Hepatocyte (in vitro differentiated cells): ENCODE results near the gene HOXB1.

Experiments used
- CTCF ChIP-seq: fragments of 200-600 bp; sonication (generic); IDR thresholded peaks from 2 replicates; pipeline ENCODE4 v1.5.1; 2016; ENCODE audit warnings: antibody characterized with exemption, mild to moderate bottlenecking; ENCODE audit not compliant: poor library complexity
- EZH2 ChIP-seq: fragments of 200-600 bp; sonication (generic); IDR thresholded peaks from 2 replicates; pipeline ENCODE4 v1.6.1; 2016; ENCODE audit warnings: antibody characterized with exemption, mild to moderate bottlenecking, borderline replicate concordance

DNA sequence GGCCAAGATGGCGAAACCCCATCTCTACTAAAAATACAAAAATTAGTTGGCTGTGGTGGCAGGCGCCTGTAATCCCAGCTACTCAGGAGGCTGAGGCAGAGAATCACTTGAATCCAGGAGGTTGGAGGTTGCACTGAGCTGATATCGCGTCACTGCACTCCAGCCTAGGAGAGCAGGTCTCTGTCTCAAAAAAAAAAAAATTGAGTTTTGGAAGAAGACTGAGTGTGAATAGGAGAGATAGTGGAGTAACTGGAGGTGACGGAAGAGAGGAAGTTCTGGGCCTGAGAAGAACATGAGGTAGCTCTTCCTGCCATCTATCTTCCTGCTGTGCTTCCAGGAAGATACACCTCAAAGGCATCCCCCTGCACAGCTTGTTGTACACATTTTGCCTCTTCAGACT is 11.4 kb downstream of the HOXB1 start:
- TF ChIP-seq CTCF (no peak), EZH2 (no peak)
